SU-DHL-6 (cell line): ENCODE data around the gene HOXA13.

ENCODE experiments used
- H2AFZ ChIP-seq: fragments of 200-600 bp; sonication (generic); 2 replicates; pipeline ENCODE4 v1.6.1; 2014; ENCODE audit warnings: low read depth, mild to moderate bottlenecking, moderate library complexity, mixed read lengths, antibody characterized with exemption, low read length; ENCODE audit not compliant: severe bottlenecking
- H3F3A ChIP-seq: fragments of 200-600 bp; shearing (Covaris generic); 2 replicates; pipeline ENCODE4 v1.6.0; 2016; ENCODE audit warnings: antibody characterized with exemption, mild to moderate bottlenecking; ENCODE audit not compliant: insufficient read depth
- H3K27ac ChIP-seq: fragments of 200-600 bp; sonication (generic); 2 replicates; pipeline ENCODE4 v1.5.1; 2016; ENCODE audit warnings: low read depth, mild to moderate bottlenecking, low read length, moderate library complexity, mixed read lengths
- H3K27me3 ChIP-seq: fragments of 200-600 bp; sonication (generic), shearing (Covaris generic); 2 replicates; pipeline ENCODE4 v1.6.0; 2014; ENCODE audit warnings: mild to moderate bottlenecking, low read length
- H3K36me3 ChIP-seq: fragments of 200-600 bp; sonication (generic); 2 replicates; pipeline ENCODE4 v1.6.1; 2014; ENCODE audit warnings: mild to moderate bottlenecking, low read length, mixed read lengths
- H3K4me2 ChIP-seq: fragments of 300-600, 200-600 bp; shearing (Covaris generic), sonication (generic); 2 replicates; pipeline ENCODE4 v1.6.0; 2014; ENCODE audit warnings: low read length, low read depth, mild to moderate bottlenecking; ENCODE audit not compliant: poor library complexity, severe bottlenecking
- H3K4me3 ChIP-seq: fragments of 200-600 bp; sonication (generic); 2 replicates; pipeline ENCODE4 v1.5.1; 2014; ENCODE audit warnings: antibody characterized with exemption, low read length, mild to moderate bottlenecking, mixed read lengths; ENCODE audit not compliant: insufficient read depth, poor library complexity, severe bottlenecking
- H3K79me2 ChIP-seq: fragments of 200-600 bp; sonication (generic); 2 replicates; pipeline ENCODE4 v1.6.1; 2014; ENCODE audit warnings: mild to moderate bottlenecking, low read length, moderate library complexity; ENCODE audit not compliant: insufficient read depth
- H3K9ac ChIP-seq: fragments of 200-600 bp; sonication (generic); 2 replicates; pipeline ENCODE4 v1.7.0; 2014; ENCODE audit warnings: mild to moderate bottlenecking, low read length
- H3K9me2 ChIP-seq: fragments of 200-600 bp; sonication (generic); replicated peaks from 2 replicates; pipeline ENCODE4 v1.6.1; 2014; ENCODE audit warnings: low read length; ENCODE audit not compliant: insufficient read depth
- H3K9me3 ChIP-seq: fragments of 200-600 bp; sonication (generic); 2 replicates; pipeline ENCODE4 v1.6.1; 2014; ENCODE audit warnings: low read length, mixed read lengths; ENCODE audit not compliant: insufficient read depth
- H4K20me1 ChIP-seq: fragments of 200-600 bp; sonication (generic); 2 replicates; pipeline ENCODE4 v1.6.1; 2014; ENCODE audit warnings: low read depth, mild to moderate bottlenecking, antibody characterized with exemption, low read length, moderate library complexity, mixed read lengths
- CTCF ChIP-seq: fragments of 200-600 bp; sonication (generic); IDR thresholded peaks from one replicate; pipeline ENCODE4 v1.5.1; 2017; ENCODE audit warnings: antibody characterized with exemption, mild to moderate bottlenecking, low read length, moderate library complexity; ENCODE audit not compliant: insufficient read depth, poor library complexity, severe bottlenecking
- EZH2phosphoT487 ChIP-seq: fragments of 200-600 bp; sonication (generic), shearing (Covaris generic); conservative IDR thresholded peaks from 2 replicates; pipeline ENCODE4 v1.6.1; 2018; ENCODE audit warnings: mild to moderate bottlenecking, antibody characterized with exemption, low read length, moderate library complexity, mixed read lengths

Gene HOXA13

GRCh38 chr7:27194686-27195379 is 5.1 kb downstream of the HOXA13 start:
- Histone ChIP-seq H3K36me3 (no peaks in the 10 kb centered on the region), H3K4me3 (no peak overlapping the region), H3K9me2 (no peaks in the 10 kb centered on the region), H3K9me3 (no peaks in the 10 kb centered on the region), H3K27ac (no peak overlapping the region), H3K4me2 (no peak overlapping the region), H2AFZ (no peak overlapping the region), H3K27me3 (no peaks in the 10 kb centered on the region), H3F3A (no peaks in the 10 kb centered on the region), H3K79me2 (no peaks in the 10 kb centered on the region), H3K9ac (no peak overlapping the region), H4K20me1 (no peaks in the 10 kb centered on the region)
- no peak for TF ChIP-seq EZH2phosphoT487
- no peak for TF ChIP-seq CTCF

- Histone ChIP-seq H3K9me2 (no peaks in the 10 kb centered on the region), H3K9ac (no peak overlapping the region), H3F3A (no peaks in the 10 kb centered on the region), H3K36me3 (no peaks in the 10 kb centered on the region), H2AFZ (no peak overlapping the region), H3K79me2 (no peaks in the 10 kb centered on the region), H3K27ac (no peak overlapping the region), H3K27me3 (no peaks in the 10 kb centered on the region), H3K4me2 (no peak overlapping the region), H3K4me3 (no peak overlapping the region), H4K20me1 (no peaks in the 10 kb centered on the region), H3K9me3 (no peaks in the 10 kb centered on the region)
- TF ChIP-seq CTCF: no peak
- no peak for TF ChIP-seq EZH2phosphoT487
Measured at GRCh38 chr7:27194002-27194352, 5.9 kb downstream of the HOXA13 start.

GRCh38 chr7:27193335-27194001 is 6.4 kb downstream of the HOXA13 start:
- Histone ChIP-seq H3K79me2 (no peaks in the 10 kb centered on the region), H3K4me3 (no peak overlapping the region), H3K27me3 (no peaks in the 10 kb centered on the region)

More at GRCh38 chr7:27193335-27194001, 6.4 kb downstream of the HOXA13 start:
- Histone ChIP-seq H3K27ac (no peak overlapping the region), H3F3A (no peaks in the 10 kb centered on the region), H3K9me2 (no peaks in the 10 kb centered on the region), H3K9ac (no peak overlapping the region), H2AFZ (no peak overlapping the region), H3K4me2 (no peak overlapping the region), H3K9me3 (no peaks in the 10 kb centered on the region), H3K36me3 (no peaks in the 10 kb centered on the region), H4K20me1 (no peaks in the 10 kb centered on the region)
- TF ChIP-seq CTCF (no peak), EZH2phosphoT487 (no peak)
